ENCODE results near the gene DCDC1. TPM values are rescaled to one million over a fixed set of nuclear protein-coding genes. Genes with fewer than 3 reads are reported as not detected.

DCDC1 gene
- polyA plus RNA-seq, 3 donors, result 0.03 TPM; not detected in 2

DNA sequence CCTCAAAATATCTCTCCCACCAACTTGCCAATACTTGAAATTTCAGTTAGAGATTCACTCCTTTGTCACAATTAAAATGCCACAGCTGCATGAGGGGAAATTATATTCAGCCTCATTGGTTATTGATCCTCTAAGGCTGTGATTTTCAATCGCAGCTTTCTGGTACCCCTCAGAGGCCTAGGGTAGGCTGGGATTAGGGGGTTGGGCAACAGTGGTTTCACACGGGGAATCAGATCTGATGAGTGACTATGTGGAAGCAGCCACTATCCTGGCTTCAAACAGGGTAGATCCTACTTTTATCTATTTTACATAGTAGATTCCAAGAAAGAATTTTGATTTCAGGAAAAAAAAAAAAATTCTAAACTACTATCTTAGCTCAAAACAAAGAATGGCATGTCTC is 252.5 kb downstream of the DCDC1 start:
- intact Hi-C loops (cut with micrococcal nuclease), result no loop called here
- no peak overlapping the region for H3K27ac ChIP-seq (ENCODE audit: low read depth in 1 of 2, low read length in 2 of 2)
- no peak overlapping the region for H3K4me3 ChIP-seq (replicated peaks in 1 of 3; ENCODE audit: low read depth in 2 of 3, low read length in 3 of 3)
- Mint-ChIP-seq H3K27me3 (ENCODE audit: low read depth in 3 of 3) (no peaks in the 10 kb centered on the region), H3K9me3 (peaks cover 0 to 2% (median 0%) of the 10 kb centered on the region in 7 donors), H3K4me1 (no peaks in the 10 kb centered on the region), H3K4me3 (no peak overlapping the region), H3K36me3 (no peaks in the 10 kb centered on the region), H3K27ac (no peak overlapping the region)
- H3K4me2 ChIP-seq (replicated peaks; ENCODE audit: extremely low read depth, low read length, poor library complexity, severe bottlenecking), result no peak overlapping the region
- no peaks in the 10 kb centered on the region for H3K27me3 ChIP-seq (ENCODE audit: control insufficient read depth in 2 of 2, insufficient read depth in 2 of 2, low read length in 2 of 2)
- H3K79me2 ChIP-seq (ENCODE audit: insufficient read depth, low read length), result no peaks in the 10 kb centered on the region
- no CpG with 5 or more reads among the region's 2 CpGs for WGBS (ENCODE audit: insufficient coverage)
- TF ChIP-seq, protein P1, sequence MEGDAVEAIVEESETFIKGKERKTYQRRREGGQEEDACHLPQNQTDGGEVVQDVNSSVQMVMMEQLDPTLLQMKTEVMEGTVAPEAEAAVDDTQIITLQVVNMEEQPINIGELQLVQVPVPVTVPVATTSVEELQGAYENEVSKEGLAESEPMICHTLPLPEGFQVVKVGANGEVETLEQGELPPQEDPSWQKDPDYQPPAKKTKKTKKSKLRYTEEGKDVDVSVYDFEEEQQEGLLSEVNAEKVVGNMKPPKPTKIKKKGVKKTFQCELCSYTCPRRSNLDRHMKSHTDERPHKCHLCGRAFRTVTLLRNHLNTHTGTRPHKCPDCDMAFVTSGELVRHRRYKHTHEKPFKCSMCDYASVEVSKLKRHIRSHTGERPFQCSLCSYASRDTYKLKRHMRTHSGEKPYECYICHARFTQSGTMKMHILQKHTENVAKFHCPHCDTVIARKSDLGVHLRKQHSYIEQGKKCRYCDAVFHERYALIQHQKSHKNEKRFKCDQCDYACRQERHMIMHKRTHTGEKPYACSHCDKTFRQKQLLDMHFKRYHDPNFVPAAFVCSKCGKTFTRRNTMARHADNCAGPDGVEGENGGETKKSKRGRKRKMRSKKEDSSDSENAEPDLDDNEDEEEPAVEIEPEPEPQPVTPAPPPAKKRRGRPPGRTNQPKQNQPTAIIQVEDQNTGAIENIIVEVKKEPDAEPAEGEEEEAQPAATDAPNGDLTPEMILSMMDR (IDR thresholded peaks at IDR 0.05), result no peak
- H2AFZ ChIP-seq (ENCODE audit: insufficient read depth, low read depth, low read length, poor library complexity, severe bottlenecking), result no peak overlapping the region
- H4K20me1 ChIP-seq (ENCODE audit: insufficient read depth, low read length), result no peaks in the 10 kb centered on the region
- H3K9ac ChIP-seq (ENCODE audit: insufficient read depth, low read length, poor library complexity, severe bottlenecking), result no peak overlapping the region
- no peaks in the 10 kb centered on the region for H3K4me1 ChIP-seq (ENCODE audit: control insufficient read depth in 1 of 2, insufficient read depth in 2 of 2, low read length in 2 of 2)
- no peak for DNase-seq
- H3K9me3 ChIP-seq (replicated peaks in 1 of 2; ENCODE audit: control insufficient read depth in 1 of 2, insufficient read depth in 1 of 2, low read length in 2 of 2), result no peaks in the 10 kb centered on the region
- no peaks in the 10 kb centered on the region for H3K36me3 ChIP-seq (replicated peaks in 1 of 2; ENCODE audit: control insufficient read depth in 1 of 2, insufficient read depth in 2 of 2, low read length in 2 of 2)

DNA sequence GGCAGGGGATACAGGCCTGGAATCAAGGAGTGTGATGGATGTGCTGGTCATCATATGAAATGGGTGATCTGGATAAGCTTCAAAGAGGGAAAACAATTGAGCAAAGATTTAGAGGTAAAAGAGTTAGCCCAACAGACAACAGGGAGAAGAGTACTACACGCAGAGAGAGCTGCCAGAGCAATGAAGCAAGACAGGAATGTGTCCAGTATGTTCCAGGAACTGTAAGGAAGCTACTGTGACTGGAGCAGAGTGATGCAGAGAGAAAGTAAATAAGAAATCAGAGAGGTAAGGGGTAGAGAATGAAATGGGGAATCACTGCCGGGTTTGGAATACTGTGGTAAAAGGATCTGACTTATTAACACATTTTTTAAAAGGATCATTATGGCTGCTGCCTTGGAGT is 255.1 kb downstream of the DCDC1 start:
- H3K27me3 ChIP-seq (ENCODE audit: control insufficient read depth in 2 of 2, insufficient read depth in 2 of 2, low read length in 2 of 2), result no peaks in the 10 kb centered on the region
- Mint-ChIP-seq H3K36me3 (no peaks in the 10 kb centered on the region), H3K27ac (no peak overlapping the region), H3K27me3 (ENCODE audit: low read depth in 3 of 3) (no peaks in the 10 kb centered on the region), H3K9me3 (peaks cover 0 to 2% (median 0%) of the 10 kb centered on the region in 7 donors), H3K4me1 (no peaks in the 10 kb centered on the region), H3K4me3 (no peak overlapping the region)
- intact Hi-C loops (cut with micrococcal nuclease), result no loop called here
- H3K4me1 ChIP-seq (ENCODE audit: control insufficient read depth in 1 of 2, insufficient read depth in 2 of 2, low read length in 2 of 2), result no peaks in the 10 kb centered on the region
- H3K4me3 ChIP-seq (replicated peaks in 1 of 3; ENCODE audit: low read depth in 2 of 3, low read length in 3 of 3), result no peak overlapping the region
- no peak overlapping the region for H3K9ac ChIP-seq (ENCODE audit: insufficient read depth, low read length, poor library complexity, severe bottlenecking)
- H3K27ac ChIP-seq (ENCODE audit: low read depth in 1 of 2, low read length in 2 of 2), result no peak overlapping the region
- no peak for DNase-seq
- H3K9me3 ChIP-seq (replicated peaks in 1 of 2; ENCODE audit: control insufficient read depth in 1 of 2, insufficient read depth in 1 of 2, low read length in 2 of 2), result no peaks in the 10 kb centered on the region
- 94% methylated on average over 2 of the region's 2 CpGs for WGBS (ENCODE audit: insufficient coverage)
- no peaks in the 10 kb centered on the region for H4K20me1 ChIP-seq (ENCODE audit: insufficient read depth, low read length)
- H2AFZ ChIP-seq (ENCODE audit: insufficient read depth, low read depth, low read length, poor library complexity, severe bottlenecking), result no peak overlapping the region
- no peaks in the 10 kb centered on the region for H3K36me3 ChIP-seq (replicated peaks in 1 of 2; ENCODE audit: control insufficient read depth in 1 of 2, insufficient read depth in 2 of 2, low read length in 2 of 2)
- no peak overlapping the region for H3K4me2 ChIP-seq (replicated peaks; ENCODE audit: extremely low read depth, low read length, poor library complexity, severe bottlenecking)
- H3K79me2 ChIP-seq (ENCODE audit: insufficient read depth, low read length), result no peaks in the 10 kb centered on the region
- TF ChIP-seq, protein P1 (IDR thresholded peaks at IDR 0.05), result no peak

All from CD14-positive monocyte (primary cell).